Measurements from ENCODE around the gene ZNRF3. TPM values are rescaled to one million over a fixed set of nuclear protein-coding genes. Genes with fewer than 3 reads are reported as not detected.

ZNRF3 gene
- total RNA-seq, 1 donor from 2014 or later: 5.8 TPM

DNA sequence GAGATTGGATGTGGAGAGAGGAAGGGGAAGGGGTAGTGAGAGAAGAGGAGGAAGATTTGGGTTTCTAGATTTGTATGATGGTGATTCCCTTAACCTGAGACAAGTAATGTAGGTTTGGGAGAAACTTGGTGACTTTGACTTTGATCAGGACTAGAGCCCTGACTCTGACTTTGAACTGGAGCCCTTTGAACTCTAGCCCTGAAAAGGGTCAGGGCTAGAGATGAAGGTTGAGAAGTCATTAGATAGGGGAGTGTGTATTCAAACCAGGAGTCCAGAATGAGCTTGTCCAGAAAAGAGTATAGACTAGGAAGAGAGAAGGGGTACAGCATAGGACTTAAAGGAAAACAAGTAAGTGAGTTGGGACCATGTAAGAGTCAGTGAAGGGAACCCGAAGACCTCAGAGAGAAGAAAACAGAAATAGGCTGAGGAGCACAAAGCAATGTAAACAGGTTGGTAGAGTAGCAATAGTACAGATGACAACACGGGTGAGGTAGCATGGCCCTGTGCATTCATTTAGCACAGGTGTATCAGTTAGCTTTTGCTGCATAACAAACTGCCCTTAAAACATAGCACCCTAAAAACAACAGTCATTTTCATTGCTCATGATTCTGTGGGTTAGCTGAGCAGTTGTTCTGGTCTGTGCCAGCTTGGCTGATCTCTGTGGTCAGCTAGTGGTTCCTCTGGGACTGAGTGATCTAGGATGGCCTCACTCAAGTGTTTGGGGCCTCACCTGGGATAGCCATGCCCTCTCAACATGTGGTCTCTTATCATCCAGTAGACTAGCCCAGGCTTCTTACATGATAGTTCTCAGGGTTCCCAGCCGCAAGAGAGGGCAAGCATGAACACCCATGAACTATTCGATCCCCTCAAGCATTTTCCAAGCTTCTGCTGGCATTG lies 135.2 kb downstream of the ZNRF3 start:
- FAIRE-seq (no peak), DNase-seq (ENCODE audit: low read depth) (no peak)
- H4K20me1 ChIP-seq (ENCODE audit: insufficient read depth, low read length): no peaks in the 10 kb centered on the region
- no peaks in the 10 kb centered on the region for H3K79me2 ChIP-seq (ENCODE audit: insufficient read depth, low read length)
- Mint-ChIP-seq H3K27ac (ENCODE audit: unreplicated experiment) (no peak overlapping the region), H3K9me3 (ENCODE audit: unreplicated experiment) (peaks cover 3% of the 10 kb centered on the region), H3K4me3 (ENCODE audit: unreplicated experiment) (no peak overlapping the region), H3K36me3 (ENCODE audit: low read depth, unreplicated experiment) (peaks cover 7% of the 10 kb centered on the region), H3K27me3 (ENCODE audit: low read depth, unreplicated experiment) (no peaks in the 10 kb centered on the region), H3K4me1 (ENCODE audit: low read depth, unreplicated experiment) (peaks cover 13% of the 10 kb centered on the region)
- no peak overlapping the region for H3K4me2 ChIP-seq (ENCODE audit: low read length)
- no peak overlapping the region for H3K4me3 ChIP-seq (ENCODE audit: insufficient read depth, low read depth, low read length)
- TF ChIP-seq, protein P1, sequence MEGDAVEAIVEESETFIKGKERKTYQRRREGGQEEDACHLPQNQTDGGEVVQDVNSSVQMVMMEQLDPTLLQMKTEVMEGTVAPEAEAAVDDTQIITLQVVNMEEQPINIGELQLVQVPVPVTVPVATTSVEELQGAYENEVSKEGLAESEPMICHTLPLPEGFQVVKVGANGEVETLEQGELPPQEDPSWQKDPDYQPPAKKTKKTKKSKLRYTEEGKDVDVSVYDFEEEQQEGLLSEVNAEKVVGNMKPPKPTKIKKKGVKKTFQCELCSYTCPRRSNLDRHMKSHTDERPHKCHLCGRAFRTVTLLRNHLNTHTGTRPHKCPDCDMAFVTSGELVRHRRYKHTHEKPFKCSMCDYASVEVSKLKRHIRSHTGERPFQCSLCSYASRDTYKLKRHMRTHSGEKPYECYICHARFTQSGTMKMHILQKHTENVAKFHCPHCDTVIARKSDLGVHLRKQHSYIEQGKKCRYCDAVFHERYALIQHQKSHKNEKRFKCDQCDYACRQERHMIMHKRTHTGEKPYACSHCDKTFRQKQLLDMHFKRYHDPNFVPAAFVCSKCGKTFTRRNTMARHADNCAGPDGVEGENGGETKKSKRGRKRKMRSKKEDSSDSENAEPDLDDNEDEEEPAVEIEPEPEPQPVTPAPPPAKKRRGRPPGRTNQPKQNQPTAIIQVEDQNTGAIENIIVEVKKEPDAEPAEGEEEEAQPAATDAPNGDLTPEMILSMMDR (IDR thresholded peaks at IDR 0.05; ENCODE audit: insufficient read depth, low read depth, low read length): no peak
- TF ChIP-seq EZH2 (IDR thresholded peaks at IDR 0.05; ENCODE audit: insufficient read depth, low read length): no peak
- H3K9me3 ChIP-seq (ENCODE audit: insufficient read depth, low read depth, low read length): no peaks in the 10 kb centered on the region
- H3K36me3 ChIP-seq (ENCODE audit: insufficient read depth, low read length): peaks cover 2% of the 10 kb centered on the region
- no peaks in the 10 kb centered on the region for H3K4me1 ChIP-seq (ENCODE audit: insufficient read depth, low read length)
- no peak overlapping the region for H3K27ac ChIP-seq (ENCODE audit: low read depth, low read length)
- H2AFZ ChIP-seq (ENCODE audit: low read depth, low read length): no peak overlapping the region
- H3K9ac ChIP-seq (ENCODE audit: low read length): no peak overlapping the region
- H3K27me3 ChIP-seq (ENCODE audit: insufficient read depth, low read length): no peaks in the 10 kb centered on the region

DNA sequence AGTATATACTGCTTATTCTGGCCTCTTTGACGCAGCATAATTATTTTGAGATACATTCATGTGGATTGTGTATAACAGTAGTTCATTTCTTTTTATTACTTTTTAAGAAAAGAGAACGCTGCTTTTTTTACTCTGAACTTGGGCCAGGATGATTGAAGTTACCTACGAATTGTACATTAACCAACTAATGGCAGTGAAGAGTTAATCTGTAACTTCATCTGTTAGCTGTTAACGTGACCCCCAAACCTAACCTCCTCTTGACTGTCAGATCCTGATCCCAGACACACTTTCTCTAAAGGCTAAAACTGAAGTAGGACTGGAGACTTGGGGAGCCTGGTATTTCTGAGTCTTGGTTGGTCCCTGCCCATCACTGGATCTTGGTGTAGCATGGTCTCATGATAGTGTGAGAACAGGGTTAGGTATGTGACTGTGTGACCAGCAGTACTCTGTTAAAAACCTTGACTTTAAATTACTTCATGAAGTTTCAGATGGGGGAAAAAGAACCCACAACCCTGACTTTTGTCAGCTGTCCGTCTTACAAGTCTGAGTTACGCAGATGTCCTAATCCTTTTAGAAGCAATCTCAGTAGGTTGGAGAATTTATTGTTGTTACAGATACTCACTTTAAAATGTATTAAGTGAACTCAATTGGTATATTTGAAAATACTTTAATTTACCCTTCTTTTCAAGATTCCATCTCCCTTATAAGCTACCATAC lies 138.9 kb downstream of the ZNRF3 start:
- Histone ChIP-seq H3K9me3 (ENCODE audit: insufficient read depth, low read depth, low read length) (no peaks in the 10 kb centered on the region), H3K36me3 (ENCODE audit: insufficient read depth, low read length) (no peaks in the 10 kb centered on the region), H3K4me1 (ENCODE audit: insufficient read depth, low read length) (no peaks in the 10 kb centered on the region), H3K79me2 (ENCODE audit: insufficient read depth, low read length) (no peaks in the 10 kb centered on the region), H4K20me1 (ENCODE audit: insufficient read depth, low read length) (no peaks in the 10 kb centered on the region), H3K27ac (ENCODE audit: low read depth, low read length) (no peak overlapping the region), H3K4me3 (ENCODE audit: insufficient read depth, low read depth, low read length) (no peak overlapping the region), H3K27me3 (ENCODE audit: insufficient read depth, low read length) (no peaks in the 10 kb centered on the region), H2AFZ (ENCODE audit: low read depth, low read length) (no peak overlapping the region), H3K4me2 (ENCODE audit: low read length) (no peak overlapping the region), H3K9ac (ENCODE audit: low read length) (no peak overlapping the region)
- Mint-ChIP-seq H3K27ac (ENCODE audit: unreplicated experiment) (peak overlapping the region; percentile 3), H3K27me3 (ENCODE audit: low read depth, unreplicated experiment) (no peaks in the 10 kb centered on the region), H3K9me3 (ENCODE audit: unreplicated experiment) (peaks cover 3% of the 10 kb centered on the region), H3K4me3 (ENCODE audit: unreplicated experiment) (no peak overlapping the region), H3K4me1 (ENCODE audit: low read depth, unreplicated experiment) (peaks cover 16% of the 10 kb centered on the region), H3K36me3 (ENCODE audit: low read depth, unreplicated experiment) (peaks cover 7% of the 10 kb centered on the region)
- DNase-seq (ENCODE audit: low read depth) (no peak), FAIRE-seq (no peak)
- TF ChIP-seq, protein P1 (IDR thresholded peaks at IDR 0.05; ENCODE audit: insufficient read depth, low read depth, low read length): no peak
- TF ChIP-seq EZH2 (IDR thresholded peaks at IDR 0.05; ENCODE audit: insufficient read depth, low read length): no peak
